ENCODE measurements around the gene AKR1C3. TPM values are rescaled to one million over a fixed set of nuclear protein-coding genes. Genes with fewer than 3 reads are reported as not detected.
A peak's percentile ranks its signal among the peaks of the same experiment; 100 is the strongest.
"Not testable (repeated sequence)": the region's sequence is repeated elsewhere in the genome, so short reads cannot be mapped to it uniquely, and the experiment has no call there.

The AKR1C3 gene
- 23.2 TPM for total RNA-seq
- long read RNA-seq, transcript AKR1C3-201 (9 exons, 1,807 nt) = major isoform, 20 of 21 reads
- long read RNA-seq, partial matches to known transcripts = 0 of 21 reads
- long read RNA-seq, other reads (novel, unspliced or antisense) = 0 of 21 reads

- intact Hi-C loops (cut with micrococcal nuclease) = loop anchor here (10.0 kb wide), 1 partner anchor 250 kb away; no protein-coding TSS in a partner anchor
- no peak for DNase-seq
- peak; percentile 95 for ATAC-seq
These were observed at the start of gene AKR1C3 for GRCh38 chr10:5094265-5095205. Gene AKR1C3, plus strand, starts transcription at chr10:5094414. Its CDS starts 31 bp downstream, at chr10:5094445.

GRCh38 chr10:5045095-5045494 lies 49.1 kb upstream of the AKR1C3 start:
- DNase-seq = no peak
- no peak for ATAC-seq
- intact Hi-C loops (cut with micrococcal nuclease) = no loop called here

GRCh38 chr10:5046410-5046809 lies 47.8 kb upstream of the AKR1C3 start:
- intact Hi-C loops (cut with micrococcal nuclease) = no loop called here
- no peak for DNase-seq
- ATAC-seq = no peak

DNA sequence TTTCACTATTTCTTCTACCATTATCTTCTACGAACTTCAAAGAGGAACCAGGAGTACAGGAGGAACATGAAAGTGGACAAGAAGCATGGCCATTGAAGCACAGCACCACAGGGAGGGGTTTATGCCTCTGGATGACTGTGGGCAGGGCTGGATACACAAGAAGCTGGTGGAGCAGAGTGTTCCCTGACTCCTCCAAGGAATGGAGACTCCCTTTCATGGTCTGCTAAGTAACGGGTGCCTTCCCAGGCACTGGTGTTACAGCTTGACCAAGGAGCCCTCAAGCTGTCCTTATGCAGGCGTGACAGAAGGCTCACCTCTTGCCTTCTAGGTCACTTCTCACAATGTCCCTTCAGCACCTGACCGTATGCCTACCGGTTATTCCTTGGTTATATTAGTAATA lies 47.2 kb upstream of the AKR1C3 start:
- DNase-seq; ATAC-seq; intact Hi-C loops (cut with micrococcal nuclease): not testable (repeated sequence)

DNA sequence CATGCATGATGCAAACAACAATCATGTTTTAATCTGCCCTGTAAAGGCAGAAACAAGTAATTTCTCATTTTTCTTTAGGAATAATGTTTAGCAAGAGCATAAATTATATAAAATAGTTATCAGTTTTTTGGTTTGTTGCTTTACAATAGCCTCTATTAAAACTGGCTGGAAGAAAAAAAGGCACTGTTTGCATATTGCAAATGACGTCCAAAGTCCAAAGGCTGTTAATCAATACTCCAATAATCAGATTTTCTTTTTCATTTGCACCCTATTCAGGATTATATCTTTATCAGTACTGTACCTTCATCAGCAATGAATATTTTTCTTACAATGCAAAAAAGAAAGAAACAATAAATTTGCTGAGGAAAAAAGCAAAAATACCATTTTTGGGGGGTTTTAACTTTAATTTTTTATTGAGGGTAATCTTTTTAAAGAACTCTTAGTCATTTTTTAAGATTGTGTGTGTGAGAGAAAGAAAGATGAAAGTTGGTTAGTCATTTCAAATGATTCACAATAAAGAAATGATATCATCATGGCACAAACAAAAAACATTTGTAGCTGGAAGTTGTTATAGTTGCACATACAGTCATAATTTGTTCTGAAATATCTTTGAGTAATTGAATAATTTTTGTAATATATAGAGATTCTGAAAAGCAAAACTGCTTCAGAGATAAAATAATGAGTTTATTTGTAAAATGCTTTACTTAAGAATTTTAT lies 46.1 kb upstream of the AKR1C3 start:
- intact Hi-C loops (cut with micrococcal nuclease) = no loop called here
- no peak for ATAC-seq

GRCh38 chr10:5052951-5053500 lies 41.2 kb upstream of the AKR1C3 start:
- DNase-seq, ATAC-seq: not testable (repeated sequence)

More for the DNA sequence above, 46.1 kb upstream of the AKR1C3 start:
- no peak for DNase-seq

DNA sequence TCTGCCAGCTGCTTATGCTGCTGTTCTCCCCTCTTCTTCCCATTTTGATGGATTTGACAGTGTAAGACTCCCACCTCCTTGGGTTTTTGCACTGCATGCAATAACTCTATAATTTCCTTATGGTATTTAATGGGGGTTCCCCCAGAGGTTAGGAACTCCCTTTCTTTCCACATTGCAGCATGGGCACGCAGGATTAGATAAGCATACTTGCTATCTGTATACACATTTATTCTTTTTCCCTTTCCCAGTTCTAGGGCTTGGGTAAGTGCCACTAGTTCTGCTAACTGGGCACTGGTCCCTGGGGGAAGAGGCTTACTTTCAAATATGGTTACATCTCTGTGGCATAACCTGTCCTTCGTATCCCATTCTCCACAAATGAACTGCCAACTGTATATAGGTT lies 39.4 kb upstream of the AKR1C3 start:
- intact Hi-C loops (cut with micrococcal nuclease); DNase-seq; ATAC-seq: not testable (repeated sequence)

More at GRCh38 chr10:5052951-5053500, 41.2 kb upstream of the AKR1C3 start:
- intact Hi-C loops (cut with micrococcal nuclease) = not testable (repeated sequence)

GRCh38 chr10:5059267-5059666 lies 34.9 kb upstream of the AKR1C3 start:
- intact Hi-C loops (cut with micrococcal nuclease); DNase-seq; ATAC-seq: not testable (repeated sequence)

DNA sequence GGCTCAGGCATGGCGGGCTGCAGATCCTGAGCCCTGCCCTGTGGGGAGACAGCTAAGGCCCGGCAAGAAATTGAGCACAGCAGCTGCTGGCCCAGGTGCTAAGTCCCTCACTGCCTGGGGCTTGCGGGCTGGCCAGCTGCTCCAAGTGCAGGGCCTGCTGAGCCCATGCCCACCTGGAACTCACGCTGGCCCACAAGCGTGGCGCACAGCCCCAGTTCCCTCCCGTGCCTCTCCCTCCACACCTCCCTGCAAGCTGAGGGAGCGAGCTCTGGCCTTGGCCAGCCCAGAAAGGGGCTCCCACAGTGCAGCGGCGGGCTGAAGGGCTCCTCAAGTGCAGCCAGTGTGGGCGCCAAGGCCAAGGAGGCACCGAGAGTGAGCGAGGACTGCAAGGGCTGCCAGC lies 33.4 kb upstream of the AKR1C3 start:
- DNase-seq; intact Hi-C loops (cut with micrococcal nuclease); ATAC-seq: not testable (repeated sequence)

GRCh38 chr10:5064656-5065055 lies 29.6 kb upstream of the AKR1C3 start:
- DNase-seq (no peak), ATAC-seq (no peak)
- intact Hi-C loops (cut with micrococcal nuclease) = no loop called here

GRCh38 chr10:5068274-5068984 lies 25.8 kb upstream of the AKR1C3 start:
- ATAC-seq (no peak), DNase-seq (no peak)
- intact Hi-C loops (cut with micrococcal nuclease) = no loop called here

DNA sequence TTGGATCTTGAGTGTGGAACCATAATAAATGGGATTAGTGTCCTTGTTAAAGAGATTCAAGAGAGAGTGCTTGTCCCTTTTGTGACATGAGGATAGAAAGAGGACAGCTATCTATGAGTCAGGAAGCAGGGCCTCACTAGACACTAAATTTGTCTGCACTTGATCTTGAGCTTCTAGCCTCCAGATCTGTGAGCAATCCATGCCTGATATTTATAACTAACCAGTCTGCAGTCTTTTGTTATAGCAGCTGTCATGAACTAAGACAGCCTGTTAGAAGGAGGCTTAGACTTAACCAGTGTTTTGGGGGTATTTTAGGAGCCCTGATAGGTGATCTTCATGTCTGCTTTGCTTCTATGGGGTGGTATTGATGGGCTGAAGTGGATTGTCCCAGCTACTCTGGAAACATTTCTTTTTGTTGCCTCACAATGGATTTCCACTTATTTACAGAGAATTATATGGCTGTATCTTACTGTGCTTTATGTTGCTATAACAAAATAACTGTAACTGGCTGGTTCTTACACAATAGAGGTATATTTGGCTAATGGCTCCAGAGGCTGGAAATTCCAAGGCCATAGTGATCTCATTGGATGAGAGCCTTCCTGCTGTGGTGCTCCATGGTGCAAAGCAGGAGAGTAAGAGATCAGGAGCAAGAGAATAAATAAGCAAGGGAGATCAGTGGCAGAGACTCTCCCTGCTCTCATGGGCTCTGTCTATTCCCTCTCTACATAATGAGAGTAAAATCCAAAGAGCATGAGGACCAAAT lies 23.4 kb upstream of the AKR1C3 start:
- intact Hi-C loops (cut with micrococcal nuclease) = no loop called here
- ATAC-seq (peak; percentile 42), DNase-seq (no peak)

DNA sequence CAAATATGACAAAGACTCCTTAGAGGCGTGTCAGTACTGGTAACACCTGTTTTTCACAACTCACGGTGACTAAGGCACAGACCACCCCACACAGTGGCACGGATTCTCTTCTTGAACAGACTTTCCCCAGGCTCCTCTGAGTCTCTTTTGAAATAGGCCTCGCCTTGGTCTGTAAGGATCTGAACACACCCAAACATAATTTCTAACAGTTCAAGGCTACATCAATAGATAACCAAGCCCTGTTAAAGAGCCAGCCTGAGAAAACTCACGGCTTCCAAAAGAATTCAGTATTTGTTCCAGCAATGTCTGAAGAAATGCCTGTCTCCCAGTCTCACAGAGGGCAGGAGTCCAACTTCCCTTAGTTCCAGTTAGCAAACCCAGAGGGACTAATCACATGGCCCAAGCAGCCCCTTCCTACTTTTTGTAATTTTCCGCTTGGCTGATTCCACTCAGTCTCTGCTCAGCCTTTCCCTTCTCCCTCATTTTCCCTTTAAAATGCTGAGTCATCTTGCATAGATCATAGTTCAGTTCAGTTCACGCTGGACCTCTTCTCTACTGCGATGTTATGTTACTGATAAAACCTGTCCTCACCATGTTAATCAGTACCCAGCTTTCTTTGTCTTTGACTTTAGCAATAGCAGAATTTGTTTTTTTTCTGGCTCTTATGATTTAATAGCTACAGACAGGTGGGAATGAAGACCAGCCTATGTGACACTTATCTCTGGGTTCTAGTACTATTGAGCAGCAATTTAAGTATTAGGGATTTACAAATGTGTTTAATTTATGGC lies 22.6 kb upstream of the AKR1C3 start:
- intact Hi-C loops (cut with micrococcal nuclease) = no loop called here
- DNase-seq (peak; percentile 34), ATAC-seq (peak; percentile 97)

DNA sequence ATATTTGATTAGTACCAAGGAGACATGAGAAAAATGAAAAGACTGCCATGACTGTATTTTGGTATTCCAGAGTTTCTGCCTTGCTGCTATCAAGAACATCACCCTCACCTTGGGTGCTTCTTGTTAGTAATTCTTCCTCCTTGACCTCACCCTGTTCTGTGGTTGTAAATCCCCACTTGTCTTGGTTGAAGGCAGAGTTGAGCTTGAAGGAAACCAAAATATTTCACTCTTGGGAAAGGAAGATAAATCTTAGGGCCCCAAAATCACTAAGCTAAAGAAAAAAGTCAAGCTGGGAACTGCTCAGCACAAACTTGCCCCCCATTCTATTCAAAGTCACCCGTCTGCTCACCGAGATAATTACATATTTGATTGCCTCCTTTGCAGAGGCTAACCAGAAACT lies 20.6 kb upstream of the AKR1C3 start:
- intact Hi-C loops (cut with micrococcal nuclease) = no loop called here
- DNase-seq (no peak), ATAC-seq (no peak)

- DNase-seq (no peak), ATAC-seq (no peak)
- intact Hi-C loops (cut with micrococcal nuclease) = no loop called here
These were observed 17.6 kb upstream of the AKR1C3 start for GRCh38 chr10:5076615-5077014.

GRCh38 chr10:5078547-5079180 lies 15.6 kb upstream of the AKR1C3 start:
- intact Hi-C loops (cut with micrococcal nuclease) = no loop called here
- ATAC-seq (no peak), DNase-seq (no peak)

DNA sequence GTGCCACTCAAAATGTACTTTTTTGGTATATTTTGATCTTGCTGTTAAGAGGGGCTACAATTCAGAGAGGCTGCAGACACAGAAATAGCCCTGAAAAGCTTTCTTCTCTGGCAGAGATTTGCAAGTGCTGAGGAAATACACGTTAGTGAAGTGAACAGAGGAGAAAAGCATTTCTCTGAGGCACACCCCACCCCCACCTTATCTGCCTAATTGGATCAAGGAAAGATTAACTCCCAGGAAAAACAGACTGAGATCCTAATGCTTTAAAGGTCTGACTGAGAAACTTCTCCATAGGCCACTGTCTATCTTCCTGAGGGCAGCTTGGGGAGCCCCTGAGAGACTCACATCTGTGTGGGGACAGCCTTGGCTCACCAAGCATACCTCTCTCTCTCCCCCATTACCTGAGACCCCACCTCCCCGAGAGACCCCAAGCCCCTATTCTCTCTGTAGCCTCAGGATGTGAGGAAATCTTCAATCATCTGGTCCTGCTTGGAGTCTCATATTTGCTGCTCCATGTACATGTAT lies 14.8 kb upstream of the AKR1C3 start:
- intact Hi-C loops (cut with micrococcal nuclease) = no loop called here
- DNase-seq = no peak
- no peak for ATAC-seq
